GM04504 (cell line): ENCODE results near the gene ACTN2.

ENCODE experiments used
- DNase-seq: peaks from one replicate; pipeline ENCODE4 v3.0.0-alpha.2; 2012; ENCODE audit warnings: low read depth

Gene ACTN2

DNA sequence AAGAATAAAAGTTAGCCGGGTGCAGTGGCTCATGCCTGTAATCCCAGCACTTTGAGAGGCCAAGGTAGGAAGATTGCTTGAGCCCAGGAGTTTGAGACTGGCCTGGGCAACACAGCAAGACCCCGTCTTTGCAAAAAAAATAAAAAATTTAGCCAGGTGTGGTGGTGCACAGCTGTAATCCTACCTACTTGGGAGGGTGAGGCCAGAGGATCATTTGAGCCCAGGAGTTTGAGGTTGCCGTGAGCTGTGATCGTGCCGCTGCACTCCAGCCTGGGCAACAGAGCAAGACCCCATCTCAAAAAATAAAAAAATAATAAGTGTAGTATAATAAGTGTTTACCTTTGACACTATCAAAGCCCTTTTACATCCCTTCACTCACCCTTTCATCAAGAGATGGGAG lies 5.0 kb downstream of the ACTN2 start:
- no peak for DNase-seq

- no peak for DNase-seq
Measured at GRCh38 chr1:236692128-236692527, 5.8 kb downstream of the ACTN2 start.

DNA sequence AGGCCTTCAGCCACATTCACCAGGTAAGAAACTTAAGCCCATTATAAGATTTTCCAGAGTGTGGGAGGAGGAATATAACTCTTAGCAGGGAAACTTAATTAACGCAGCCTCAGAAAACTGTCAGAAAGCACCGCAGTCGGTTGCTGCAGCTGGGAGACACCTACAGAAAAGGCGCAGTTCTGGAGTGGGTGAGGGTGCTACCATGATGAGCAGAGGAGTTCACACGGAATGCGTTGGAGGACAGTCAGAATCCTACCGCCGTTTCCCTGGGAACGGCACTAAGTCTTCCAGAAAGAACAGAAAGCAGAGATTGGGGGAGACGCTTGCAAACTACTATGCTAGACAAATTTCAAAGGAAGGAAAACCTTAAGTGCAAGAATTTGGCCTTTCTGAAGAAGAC lies 6.4 kb downstream of the ACTN2 start:
- DNase-seq, result no peak

DNA sequence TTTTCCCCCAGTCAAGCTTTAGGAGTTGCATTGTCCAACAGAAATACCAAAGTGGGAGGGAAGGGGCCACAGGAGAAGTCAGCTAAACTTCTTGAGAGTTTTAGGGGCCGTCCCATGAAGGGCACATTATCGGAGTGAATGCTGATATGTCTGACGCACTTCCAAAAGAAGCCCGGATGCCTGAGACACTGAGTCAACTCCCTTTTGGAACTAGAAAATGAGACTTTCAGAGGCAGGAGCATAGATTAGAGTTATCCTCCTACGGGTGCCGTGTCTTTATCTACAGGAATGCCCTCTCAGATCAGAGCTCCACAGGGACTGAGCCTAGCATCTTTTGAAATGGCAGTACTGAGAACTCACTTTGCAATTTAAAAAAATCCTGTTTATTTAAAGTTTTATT lies 13.1 kb downstream of the ACTN2 start:
- no peak for DNase-seq

DNA sequence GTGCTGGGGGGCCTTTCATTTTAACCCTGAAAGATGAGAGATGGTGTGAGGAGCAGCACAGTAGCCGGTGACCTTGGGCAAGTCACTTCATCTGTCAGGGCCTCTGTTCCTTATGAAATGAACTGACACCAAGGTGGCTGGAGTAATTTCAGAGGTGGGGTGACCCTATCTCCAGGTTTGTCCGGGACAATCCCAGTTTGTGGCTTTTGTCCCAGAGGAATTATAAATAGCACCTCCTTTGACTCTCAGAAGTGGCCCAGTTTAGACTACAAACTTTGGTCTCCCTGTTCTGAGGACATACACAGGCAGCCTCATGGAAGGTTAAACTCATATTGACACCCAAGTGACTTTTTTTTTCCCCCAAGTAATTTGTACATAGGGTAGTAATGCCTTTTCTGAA lies 14.6 kb downstream of the ACTN2 start:
- no peak for DNase-seq

DNA sequence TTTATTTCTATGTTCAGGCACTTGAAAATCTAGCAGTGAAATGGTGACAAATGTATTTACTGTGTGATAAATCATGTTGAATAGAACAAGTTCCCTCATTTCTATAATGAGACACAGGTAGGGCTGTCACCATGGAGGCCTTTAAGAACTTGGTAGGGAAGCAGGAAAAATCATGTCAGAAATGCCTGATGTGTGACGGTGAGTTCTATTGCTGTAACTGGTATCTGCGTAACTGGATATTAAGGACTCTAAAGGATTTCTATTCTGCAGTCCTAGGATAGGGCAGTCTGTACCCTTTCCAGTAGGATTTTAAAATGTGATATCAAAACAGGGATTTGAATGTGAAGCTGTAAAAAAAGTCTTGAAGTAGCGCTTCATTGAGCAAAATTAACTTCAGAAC lies 15.5 kb downstream of the ACTN2 start:
- DNase-seq, result no peak

DNA sequence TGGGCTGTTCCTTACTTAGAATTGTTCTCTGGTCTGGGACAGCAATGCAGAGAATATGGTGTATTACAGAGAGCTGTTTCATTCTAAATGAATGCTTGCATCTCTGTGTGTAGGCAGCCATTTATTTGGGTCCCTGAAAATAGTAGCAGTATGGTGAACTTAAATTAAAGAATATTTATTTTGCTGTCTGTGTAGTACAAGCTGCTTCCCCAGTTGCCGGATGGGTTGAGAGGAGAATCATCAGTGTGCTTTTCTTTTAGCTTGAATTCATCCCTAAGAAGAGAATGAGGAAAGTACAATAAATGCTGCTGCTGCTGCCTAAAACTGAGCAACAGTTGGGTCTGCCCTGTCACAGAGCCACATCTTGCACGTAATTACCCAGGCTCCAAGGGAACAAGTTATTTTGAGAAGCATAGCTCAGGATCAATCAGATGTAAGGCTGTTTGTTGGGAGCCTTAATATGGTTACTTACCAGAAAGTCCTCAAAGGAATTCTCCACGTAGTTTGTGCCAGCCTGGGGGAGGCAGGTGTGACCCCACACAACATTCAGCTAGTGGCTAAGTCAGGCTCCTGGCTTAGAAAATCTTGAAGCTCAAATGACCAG lies 16.6 kb downstream of the ACTN2 start:
- no peak for DNase-seq

- DNase-seq, result no peak
Measured at GRCh38 chr1:236705771-236706170, 19.5 kb downstream of the ACTN2 start.

GRCh38 chr1:236706183-236706582 lies 19.9 kb downstream of the ACTN2 start:
- DNase-seq, result no peak

DNA sequence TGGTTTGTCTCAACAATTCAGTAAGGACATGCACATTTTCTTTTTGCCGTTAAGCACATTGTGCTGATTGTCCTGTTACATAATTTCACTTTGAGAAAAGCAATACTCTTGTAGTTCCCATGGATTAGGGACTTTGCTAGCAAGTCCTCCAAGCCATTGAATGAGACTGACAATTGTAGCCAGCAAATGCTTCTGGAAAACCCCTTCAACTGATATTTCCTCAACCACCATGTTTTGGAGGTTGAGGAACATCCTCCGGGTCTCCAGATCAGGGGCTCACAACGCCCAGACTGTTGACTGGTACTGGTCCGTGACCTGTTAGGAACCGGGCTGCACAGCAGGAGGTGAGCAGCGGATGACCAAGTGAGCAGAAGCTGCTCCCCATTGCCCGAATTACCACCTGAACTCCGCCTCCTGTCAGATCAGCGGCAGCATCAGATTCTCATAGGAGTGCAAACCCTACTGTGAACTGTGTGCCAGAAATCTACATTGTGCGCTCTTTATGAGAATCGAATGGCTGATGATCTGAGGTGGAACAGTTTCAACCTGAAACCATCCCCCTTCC lies 24.1 kb downstream of the ACTN2 start:
- no peak for DNase-seq

GRCh38 chr1:236716160-236716559 lies 29.9 kb downstream of the ACTN2 start:
- no peak for DNase-seq

DNA sequence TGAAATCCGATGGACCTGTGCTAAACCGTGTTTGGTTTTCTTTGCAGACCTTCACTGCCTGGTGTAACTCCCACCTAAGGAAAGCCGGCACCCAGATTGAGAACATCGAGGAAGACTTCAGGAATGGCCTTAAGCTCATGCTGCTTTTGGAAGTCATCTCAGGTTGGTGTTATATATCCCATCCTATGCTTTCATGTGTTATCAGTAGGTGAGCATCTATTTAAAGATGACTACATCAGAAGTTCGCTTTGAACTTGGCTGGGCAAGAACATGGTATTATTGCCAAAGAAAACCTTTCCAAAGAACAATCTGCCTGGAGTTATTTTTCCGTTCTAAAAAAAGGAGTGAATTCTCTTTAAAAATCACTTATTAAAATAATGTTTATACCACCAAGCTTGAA lies 31.5 kb downstream of the ACTN2 start:
- no peak for DNase-seq

GRCh38 chr1:236718328-236718727 lies 32.0 kb downstream of the ACTN2 start:
- no peak for DNase-seq

DNA sequence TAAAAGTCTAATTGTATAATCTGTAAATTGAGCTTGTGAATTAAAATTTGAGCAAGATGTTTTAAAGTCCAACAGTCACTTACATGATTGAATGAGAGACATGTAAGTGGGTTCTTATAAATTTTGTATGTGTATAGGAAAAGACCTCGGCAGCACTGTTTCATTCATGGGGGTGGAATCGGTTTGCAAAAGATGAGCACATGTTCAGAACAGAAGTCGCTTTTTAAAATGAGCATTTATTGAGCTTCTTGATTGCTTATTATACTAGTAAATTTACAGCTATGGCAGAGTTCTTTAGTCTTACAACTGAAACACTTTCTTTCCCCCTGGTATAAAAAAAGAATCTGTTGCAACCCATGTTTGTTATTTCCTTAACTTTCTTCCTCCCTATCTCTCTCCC lies 33.9 kb downstream of the ACTN2 start:
- DNase-seq, result no peak

GRCh38 chr1:236720611-236721010 lies 34.3 kb downstream of the ACTN2 start:
- no peak for DNase-seq

GRCh38 chr1:236724049-236724448 lies 37.8 kb downstream of the ACTN2 start:
- DNase-seq, result no peak

GRCh38 chr1:236724506-236724905 lies 38.2 kb downstream of the ACTN2 start:
- DNase-seq, result no peak

GRCh38 chr1:236725668-236726067 lies 39.4 kb downstream of the ACTN2 start:
- no peak for DNase-seq

DNA sequence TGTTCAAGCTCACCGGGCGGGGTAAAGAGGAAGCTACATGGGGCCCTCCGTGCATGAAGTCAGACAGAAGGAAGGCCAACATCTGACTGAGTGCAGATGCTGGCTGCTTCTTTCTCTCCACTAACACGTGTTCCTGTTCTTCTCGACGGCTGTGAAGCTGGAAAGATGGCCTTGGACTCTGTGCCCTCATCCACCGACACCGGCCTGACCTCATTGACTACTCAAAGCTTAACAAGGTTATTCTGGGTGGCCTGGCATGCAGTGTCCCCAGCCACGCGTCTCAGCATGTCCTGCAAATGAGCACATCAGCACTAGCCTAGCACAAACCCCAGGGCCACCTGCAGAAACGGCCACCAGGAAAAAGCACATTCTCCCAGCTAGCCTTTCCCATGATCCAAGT lies 41.2 kb downstream of the ACTN2 start:
- no peak for DNase-seq

DNA sequence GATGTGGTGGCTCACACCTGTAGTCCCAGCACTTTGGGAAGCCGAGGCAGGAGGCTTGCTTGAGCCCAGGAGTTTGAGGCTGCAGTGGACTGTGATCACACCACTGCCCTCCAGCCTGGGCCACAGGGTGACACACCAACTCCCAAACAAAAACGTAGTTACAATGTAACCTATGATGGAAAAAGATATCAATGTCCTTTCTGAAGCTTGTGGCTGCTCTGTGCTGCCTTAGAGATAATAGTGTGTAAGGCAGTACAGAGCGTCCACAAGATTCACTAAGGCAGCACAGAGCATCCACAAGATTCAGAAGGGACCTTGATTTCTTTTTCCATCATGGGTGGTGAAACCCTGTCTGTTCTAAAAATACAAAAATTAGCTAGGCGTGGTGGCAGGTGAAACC lies 42.5 kb downstream of the ACTN2 start:
- no peak for DNase-seq

- no peak for DNase-seq
Measured at GRCh38 chr1:236733653-236734052, 47.4 kb downstream of the ACTN2 start.

GRCh38 chr1:236734141-236734765 lies 48.0 kb downstream of the ACTN2 start:
- DNase-seq, result no peak

DNA sequence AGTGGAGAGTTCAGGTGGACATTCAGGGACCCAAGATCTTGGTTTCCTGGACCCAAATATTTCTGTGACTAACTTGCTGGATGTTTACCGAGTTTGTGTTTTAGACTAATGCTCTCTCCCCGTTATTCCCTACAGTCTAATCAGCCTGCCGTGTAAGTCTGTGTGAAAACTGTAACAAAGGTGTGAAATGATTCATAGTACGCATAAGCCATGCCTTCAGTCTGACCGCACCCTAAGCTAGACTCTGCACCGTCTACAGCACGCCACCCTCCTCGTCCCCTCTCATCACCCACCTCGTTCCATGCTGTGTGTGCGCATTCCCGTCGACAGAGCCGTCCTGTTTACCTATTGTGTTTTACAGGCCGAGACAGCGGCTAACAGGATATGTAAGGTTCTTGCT lies 50.5 kb downstream of the ACTN2 start:
- no peak for DNase-seq

DNA sequence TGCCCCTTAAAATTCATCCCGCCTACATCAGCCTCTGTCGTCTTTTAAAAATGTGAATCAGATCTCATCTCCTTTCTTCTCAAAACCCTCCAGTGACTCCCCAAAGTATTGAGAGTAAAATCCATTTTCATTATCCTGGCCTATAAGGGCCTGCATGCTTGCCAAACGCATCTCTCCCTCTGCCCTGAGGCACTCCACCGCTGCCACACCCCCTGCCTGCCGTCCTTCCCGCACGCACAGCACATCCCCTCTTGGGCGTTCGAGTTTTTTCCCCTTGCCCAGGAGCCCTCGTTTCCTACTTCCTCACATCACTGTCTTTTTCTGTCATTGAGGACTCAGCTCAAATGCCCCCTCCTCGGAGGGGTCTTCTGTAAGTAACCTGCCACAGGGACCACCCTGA lies 55.5 kb downstream of the ACTN2 start:
- no peak for DNase-seq
